HT1080 (cell line): ENCODE results near the gene CHIC2. TPM values are rescaled to one million over a fixed set of nuclear protein-coding genes. Genes with fewer than 3 reads are reported as not detected.

Experiments used
- DNase-seq: peaks from one replicate; pipeline ENCODE4 v3.0.0-alpha.2; 2015; ENCODE audit warnings: low read depth
- total RNA-seq: library from RNA; depleted of rRNA; stranded (reverse); fragments of >200 nt; shearing (Covaris generic); gene quantifications from 2 replicates; pipeline ENCODE4 v1.2.3, GENCODE V29; 2014

CHIC2 gene
- total RNA-seq, 1 experiment from 2014 or later, result 48.0 TPM

GRCh38 chr4:54011201-54011600 lies 53.2 kb downstream of the CHIC2 start:
- DNase-seq, result no peak

DNA sequence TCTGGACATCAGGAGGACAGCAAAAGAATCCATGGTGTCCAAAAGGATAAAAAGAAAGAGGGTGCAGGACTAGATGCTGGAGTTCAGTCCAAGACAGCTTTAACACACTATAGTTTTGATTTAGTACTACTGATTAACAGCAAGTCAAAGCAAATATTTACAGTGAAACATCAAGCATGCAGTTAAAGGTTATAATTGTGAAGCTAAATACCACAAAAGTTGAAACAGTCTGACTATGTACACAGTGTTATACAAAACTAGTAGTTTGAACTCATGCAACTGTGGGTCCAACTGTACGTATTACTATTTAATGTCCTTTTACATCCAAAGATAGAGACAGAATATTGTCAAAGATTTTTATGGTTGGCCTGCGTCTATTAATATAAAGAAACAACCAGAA lies 57.6 kb downstream of the CHIC2 start:
- no peak for DNase-seq

DNA sequence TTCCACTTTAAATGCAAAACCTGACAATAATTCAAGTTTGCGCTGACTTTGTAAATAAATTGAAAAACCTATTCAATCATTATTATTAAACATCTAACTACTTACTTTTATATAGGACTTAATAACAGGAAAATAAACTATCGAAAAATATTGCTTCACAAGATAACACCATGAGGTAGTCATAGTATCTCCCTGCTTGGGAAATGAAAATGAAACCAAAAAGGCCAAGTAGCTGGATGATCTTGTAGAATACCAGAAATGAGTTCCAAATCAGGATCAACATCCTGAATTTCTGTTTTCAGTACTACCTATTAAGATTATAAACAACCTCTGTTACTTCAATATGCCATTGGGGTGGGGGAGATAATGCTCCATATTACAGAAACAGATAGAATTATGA lies 58.9 kb downstream of the CHIC2 start:
- no peak for DNase-seq

DNA sequence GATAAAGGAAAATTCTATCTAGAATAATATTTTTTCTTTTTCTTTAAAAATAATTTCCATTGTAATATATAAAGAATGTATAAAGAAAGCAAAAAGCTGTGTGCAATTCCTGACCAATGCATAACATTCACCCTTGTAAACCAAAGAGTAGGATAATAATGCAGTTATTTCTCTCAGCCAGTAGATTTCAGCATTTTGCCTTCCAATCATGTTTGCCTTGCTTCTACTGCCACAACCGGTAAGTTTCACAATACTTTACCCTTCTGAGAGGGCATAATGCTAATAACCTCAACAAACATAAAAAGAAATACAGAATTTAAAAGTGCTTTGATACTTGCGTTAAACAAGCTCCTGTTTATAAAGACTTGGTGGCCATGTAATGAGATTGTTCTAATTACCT lies 59.9 kb downstream of the CHIC2 start:
- no peak for DNase-seq

- DNase-seq, result no peak
Measured at GRCh38 chr4:54001668-54002365, 62.6 kb downstream of the CHIC2 start.

DNA sequence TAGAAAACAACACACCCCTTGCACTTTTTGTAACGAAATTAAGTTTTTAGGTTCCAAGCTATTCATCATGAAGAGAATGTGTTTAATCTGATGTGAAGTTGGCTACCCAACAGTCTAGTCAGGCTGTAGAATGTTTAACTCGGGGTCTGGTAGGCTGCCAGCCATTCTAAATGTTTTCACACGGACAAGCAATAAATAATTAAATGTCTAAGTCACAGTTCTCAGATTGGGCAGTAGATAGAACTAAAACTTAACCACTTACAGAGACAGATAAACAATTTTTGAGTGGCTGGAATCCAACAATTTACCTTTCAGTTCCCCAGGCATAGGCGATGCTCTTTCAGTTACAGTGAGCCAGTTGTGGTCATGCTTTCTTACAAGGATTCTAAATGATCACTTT lies 66.5 kb downstream of the CHIC2 start:
- no peak for DNase-seq

DNA sequence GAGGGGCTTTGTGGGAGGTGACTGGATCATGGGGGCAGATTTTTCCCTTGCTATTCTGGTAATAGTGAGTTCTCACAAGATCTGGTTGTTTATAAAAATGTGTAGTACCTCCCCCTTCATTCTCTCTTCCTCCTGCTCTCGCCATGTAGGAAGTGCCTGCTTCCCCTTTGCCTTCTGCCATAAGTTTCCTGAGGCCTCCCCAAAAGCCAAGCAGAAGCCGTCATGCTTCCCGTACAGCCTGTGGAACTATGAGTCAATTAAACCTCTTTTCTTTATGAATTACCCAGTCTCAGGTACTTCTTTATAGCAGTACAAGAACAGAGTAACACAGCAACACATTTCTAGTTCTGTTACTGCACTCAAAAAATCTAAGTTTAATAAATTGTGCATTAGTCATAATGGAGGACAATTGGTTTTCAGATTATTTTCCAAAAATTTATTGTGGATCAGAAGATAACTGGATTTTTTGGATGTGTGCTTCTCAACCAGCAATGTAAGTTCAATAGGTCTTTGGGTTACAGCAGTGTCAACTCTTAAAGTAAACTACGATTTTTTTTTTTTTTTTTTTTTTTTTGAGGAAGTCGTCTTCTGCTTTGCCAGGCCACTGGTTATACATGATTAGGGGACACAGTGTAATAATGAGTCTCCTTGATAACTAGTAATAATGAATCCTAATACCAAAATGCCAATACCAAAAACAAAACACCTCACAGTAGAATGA lies 69.9 kb downstream of the CHIC2 start:
- DNase-seq, result no peak

GRCh38 chr4:53992785-53993184 lies 71.6 kb downstream of the CHIC2 start:
- no peak for DNase-seq

- no peak for DNase-seq
Measured at GRCh38 chr4:53991821-53992220, 72.6 kb downstream of the CHIC2 start.

DNA sequence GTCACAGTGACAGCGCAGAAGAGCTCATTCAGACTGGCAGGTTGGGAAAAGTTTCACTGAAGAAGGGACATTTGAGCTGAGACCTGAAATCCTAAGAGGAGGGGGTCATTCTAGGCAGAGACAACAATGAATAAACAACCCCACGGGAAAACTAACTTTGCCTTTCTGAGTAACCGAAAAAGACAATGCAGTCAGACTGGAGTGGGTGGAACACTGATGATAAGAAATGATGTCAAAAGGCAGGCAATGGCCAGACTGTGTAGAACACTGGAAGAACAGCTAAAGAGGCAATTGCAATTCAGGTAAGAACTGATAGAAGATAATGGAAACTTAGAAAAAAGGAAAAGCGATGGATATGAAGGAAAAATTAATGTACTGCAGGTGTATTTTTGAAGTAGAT lies 73.8 kb downstream of the CHIC2 start:
- DNase-seq, result no peak

DNA sequence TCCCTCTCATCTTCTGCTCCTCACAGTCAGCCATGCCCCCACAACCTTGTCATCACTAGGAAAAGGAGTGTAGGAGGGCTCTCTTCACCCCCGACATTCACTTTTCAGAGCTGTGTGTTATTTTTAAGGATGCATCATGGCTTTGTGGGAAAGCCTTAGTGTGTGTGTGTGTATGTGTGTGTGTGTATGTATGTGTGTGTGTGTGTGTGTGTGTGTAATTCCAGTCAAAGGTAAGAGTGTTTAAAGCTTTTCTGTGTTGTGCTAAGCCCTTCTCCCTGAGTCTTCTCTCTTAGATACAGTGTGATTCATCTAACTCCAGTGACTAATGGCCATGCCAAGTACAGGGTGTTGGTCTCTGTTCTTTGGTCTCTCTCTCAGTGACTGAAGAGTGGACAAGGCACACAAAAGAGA lies 76.6 kb downstream of the CHIC2 start:
- peak; percentile 82 for DNase-seq

GRCh38 chr4:53986062-53986461 lies 78.3 kb downstream of the CHIC2 start:
- no peak for DNase-seq

- no peak for DNase-seq
Measured at GRCh38 chr4:53981567-53981966, 82.8 kb downstream of the CHIC2 start.

- no peak for DNase-seq
Measured at GRCh38 chr4:53981066-53981465, 83.3 kb downstream of the CHIC2 start.

DNA sequence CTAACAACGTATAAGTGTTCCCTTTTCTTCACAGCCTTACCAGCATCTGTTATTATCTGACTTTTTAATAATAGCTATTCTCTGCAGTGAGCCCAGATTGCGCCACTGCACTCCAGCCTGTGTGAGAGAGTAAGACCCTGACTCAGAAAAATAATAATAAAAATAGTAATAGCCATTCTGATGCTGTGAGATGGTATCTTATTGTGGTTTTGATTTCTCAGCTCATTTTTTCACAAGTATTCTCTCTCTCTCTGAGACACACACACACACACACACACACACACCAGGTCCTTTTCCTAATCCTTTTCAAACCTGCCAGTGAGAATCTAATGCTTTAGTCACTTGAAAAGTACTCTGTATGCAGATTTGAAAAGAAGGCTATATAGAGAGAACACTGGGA lies 89.8 kb downstream of the CHIC2 start:
- DNase-seq, result no peak

DNA sequence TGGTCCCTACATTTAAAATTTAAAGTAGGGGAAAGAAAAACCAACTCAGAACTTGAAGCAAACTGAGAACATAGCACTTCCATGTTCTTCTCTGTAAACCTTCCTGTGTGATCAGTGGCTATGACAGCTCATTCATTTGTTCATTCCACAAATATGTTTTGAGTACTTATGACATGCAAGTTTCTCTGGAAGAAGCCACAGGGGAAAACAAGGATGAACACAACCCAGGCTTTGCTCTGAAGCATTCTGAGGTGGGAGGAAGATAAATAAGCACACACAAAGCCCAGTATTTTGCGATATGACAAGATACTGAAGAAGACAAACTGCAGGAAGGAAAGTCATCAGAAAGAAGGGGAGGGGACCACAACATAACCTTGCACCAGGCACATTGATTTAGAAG lies 96.4 kb downstream of the CHIC2 start:
- no peak for DNase-seq

DNA sequence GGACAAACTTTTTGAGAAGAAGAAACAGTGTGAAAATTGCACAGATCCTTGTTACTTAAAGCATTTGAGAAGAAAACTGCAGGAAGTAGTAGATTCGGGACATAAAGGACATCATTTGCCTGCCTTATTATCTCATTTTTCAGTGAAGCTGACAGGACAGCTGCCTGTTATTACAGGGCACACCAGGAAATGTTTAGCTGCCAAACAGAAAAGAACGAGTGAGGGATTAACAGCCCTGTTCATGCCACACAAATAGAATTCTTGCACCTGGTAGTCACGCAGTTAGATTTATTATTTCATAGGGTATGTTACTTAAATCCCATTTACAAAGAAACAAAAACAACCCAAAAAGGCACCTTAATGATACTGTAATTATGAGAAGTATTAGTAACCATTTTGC lies 100.6 kb downstream of the CHIC2 start:
- no peak for DNase-seq

DNA sequence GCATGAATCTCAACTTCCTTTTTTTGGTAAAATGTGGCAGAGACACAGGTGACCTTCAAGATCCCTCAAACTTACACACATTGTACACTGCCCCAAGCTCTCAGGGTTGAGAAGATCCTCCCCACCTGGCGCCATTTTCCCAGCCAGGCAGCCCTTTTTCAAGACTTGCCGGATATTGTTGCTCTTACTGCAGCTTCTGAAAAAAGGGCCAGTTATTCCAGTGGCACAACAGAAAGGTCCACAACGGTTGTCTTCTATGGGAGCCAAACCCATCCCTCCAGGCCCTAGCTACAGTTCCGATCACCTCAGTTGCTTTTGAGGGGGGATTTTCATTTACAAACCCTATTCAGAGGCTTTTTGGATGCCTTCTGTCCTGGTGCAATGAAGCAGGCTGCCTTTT lies 101.1 kb downstream of the CHIC2 start:
- DNase-seq, result no peak

- DNase-seq, result peak; percentile 78
Measured at GRCh38 chr4:53962516-53963225, 101.7 kb downstream of the CHIC2 start.

GRCh38 chr4:53961351-53961750 lies 103.1 kb downstream of the CHIC2 start:
- no peak for DNase-seq

- no peak for DNase-seq
Measured at GRCh38 chr4:53960843-53961242, 103.6 kb downstream of the CHIC2 start.
